Astrocyte of the cerebellum (primary cell): Measurements from ENCODE around the gene ASTN2.
"Not testable (repeated sequence)": the region's sequence is repeated elsewhere in the genome, so short reads cannot be mapped to it uniquely, and the experiment has no call there.

ENCODE experiments used
- DNase-seq: peaks from one replicate; pipeline ENCODE4 v3.0.0-alpha.2; 2011; ENCODE audit warnings: low read depth
- H3K4me3 ChIP-seq: 2 replicates; pipeline ENCODE4 v1.5.1; 2011; ENCODE audit warnings: mild to moderate bottlenecking, low read depth, low read length, moderate library complexity
- in situ Hi-C: cut with HindIII; loops from 2 replicates; pipeline ENCODE4 v1.10.0; 2017; ENCODE audit warnings: low sequenced_read_pairs
- TF ChIP-seq, protein P1 (sequence below): IDR thresholded peaks from 2 replicates; pipeline ENCODE4 v1.5.1; 2012; ENCODE audit warnings: low read length, low read depth, moderate library complexity, mild to moderate bottlenecking; ENCODE audit errors: missing control alignments

The ASTN2 gene

DNA sequence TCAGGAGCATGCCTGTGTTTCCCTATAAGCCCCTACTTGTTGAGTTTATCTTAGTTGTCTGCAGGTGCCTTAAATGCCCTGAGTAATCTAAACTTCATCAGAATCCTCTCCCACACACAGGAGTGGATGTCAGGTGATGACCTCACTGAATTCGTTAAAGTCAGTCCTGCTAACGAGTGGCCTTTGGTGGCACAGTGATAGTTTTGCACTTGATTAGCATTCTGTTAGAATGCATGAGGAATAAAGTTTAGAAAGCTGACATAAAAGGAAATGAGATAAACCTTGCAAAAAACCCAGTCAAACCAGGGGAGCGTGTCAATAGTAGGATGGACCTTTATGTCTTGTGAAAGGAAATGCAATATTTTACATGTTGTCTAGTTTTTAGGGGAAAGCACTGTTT lies 723.2 kb downstream of the ASTN2 start:
- H3K4me3 ChIP-seq, result no peak overlapping the region
- DNase-seq, result no peak
- TF ChIP-seq, protein P1, sequence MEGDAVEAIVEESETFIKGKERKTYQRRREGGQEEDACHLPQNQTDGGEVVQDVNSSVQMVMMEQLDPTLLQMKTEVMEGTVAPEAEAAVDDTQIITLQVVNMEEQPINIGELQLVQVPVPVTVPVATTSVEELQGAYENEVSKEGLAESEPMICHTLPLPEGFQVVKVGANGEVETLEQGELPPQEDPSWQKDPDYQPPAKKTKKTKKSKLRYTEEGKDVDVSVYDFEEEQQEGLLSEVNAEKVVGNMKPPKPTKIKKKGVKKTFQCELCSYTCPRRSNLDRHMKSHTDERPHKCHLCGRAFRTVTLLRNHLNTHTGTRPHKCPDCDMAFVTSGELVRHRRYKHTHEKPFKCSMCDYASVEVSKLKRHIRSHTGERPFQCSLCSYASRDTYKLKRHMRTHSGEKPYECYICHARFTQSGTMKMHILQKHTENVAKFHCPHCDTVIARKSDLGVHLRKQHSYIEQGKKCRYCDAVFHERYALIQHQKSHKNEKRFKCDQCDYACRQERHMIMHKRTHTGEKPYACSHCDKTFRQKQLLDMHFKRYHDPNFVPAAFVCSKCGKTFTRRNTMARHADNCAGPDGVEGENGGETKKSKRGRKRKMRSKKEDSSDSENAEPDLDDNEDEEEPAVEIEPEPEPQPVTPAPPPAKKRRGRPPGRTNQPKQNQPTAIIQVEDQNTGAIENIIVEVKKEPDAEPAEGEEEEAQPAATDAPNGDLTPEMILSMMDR, result no peak
- in situ Hi-C loops, result no loop called here

DNA sequence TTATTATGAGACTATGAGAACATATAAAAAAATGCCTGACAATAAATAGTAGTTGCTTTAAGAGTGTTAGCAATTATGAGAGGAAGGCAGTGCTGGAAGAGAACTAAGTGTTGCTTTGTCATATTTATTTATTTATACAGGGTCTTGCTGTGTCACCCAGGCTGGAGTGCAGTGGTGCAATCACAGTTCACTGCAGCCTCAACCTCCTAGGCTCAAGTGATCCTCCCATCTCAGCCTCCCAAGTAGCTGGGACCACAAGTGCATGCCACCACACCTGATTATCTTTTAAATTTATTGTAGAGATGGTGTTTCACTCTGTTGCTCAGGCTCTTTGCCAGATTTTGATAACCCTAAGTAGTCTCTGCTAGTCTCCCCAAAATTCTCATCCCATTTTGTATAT lies 724.1 kb downstream of the ASTN2 start:
- H3K4me3 ChIP-seq, DNase-seq, in situ Hi-C loops: not testable (repeated sequence)

DNA sequence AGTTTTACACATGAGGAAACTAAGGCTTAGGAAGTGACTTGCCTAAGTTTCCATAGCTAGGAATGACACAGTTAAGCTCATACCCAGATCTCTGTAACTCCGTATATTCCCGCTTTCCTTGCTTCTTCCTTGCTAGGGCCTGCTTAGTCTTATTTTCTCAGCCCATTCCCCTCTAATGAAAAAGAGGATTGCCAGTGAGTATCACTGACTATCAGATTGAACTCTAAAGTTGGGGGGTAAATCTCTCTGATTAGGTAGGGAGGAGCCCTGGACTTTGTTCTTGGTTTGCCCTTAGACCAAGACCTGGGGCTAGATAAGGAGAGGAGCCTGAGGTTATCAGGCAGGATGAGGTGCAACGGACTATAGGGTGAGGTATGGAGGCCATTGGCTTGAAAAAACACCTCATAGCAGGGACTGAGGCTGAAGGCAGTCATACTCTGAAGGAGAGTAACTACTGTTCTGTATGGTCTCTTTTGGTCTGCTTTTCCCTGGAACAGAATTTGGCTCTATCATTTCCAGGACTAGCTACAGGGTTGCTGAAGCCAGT lies 725.3 kb downstream of the ASTN2 start:
- H3K4me3 ChIP-seq, result no peak overlapping the region
- in situ Hi-C loops, result no loop called here
- TF ChIP-seq, protein P1, result no peak
- DNase-seq, result no peak

DNA sequence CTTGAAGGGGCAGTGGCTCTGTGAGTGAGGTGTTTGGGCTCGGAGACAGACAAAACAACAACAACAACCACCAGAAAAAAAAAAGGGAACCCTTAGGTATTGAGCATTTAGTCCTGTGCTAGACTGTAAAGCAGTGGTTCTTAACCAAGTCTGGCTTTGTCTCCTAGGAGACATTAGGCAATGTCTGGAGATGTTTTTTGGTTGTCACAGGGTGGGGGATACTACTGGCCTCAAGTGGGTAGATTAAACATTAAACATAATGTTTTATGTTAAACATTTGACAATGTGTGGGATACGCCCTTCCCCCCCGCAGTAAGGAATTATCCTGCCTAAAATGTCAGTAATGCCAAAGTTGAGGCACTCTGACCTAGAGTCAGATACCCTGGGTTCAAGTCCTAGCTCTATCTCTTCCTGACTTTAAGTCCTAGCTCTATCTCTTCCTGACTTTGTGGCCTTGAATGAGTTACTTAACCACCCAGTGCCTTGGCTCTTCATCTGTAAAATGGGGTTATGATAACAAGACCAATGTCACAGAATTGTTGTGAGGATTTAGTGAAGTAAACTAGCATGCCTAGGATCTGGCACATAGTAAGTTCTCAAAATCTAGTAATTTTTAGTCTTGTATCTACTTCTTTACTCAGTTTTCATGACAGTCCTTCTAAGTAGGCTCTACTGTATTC lies 725.9 kb downstream of the ASTN2 start:
- DNase-seq, result no peak
- no peak overlapping the region for H3K4me3 ChIP-seq
- in situ Hi-C loops, result no loop called here
- TF ChIP-seq, protein P1, result no peak

DNA sequence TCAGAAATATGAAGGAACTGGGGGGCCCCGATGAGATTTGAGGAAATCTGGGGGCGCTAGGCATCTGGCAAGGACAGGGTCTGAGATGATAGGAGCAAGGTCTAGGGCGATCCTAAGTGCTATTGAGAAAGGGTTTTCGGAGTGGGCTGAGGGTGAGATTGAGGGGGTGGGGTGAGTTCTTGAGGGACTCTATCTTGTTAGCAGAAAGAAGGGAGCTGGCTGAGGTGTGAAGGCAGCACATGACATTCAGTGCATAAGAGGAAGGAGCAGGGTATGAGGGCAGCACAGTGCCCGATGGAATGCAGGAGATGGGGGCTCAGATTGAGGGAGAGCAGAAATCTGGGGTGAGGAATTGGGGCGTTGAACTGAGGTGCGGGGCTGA lies 727.1 kb downstream of the ASTN2 start:
- in situ Hi-C loops, result no loop called here
- H3K4me3 ChIP-seq, result peak overlapping the region; percentile 77
- TF ChIP-seq, protein P1, result no peak
- DNase-seq, result no peak

DNA sequence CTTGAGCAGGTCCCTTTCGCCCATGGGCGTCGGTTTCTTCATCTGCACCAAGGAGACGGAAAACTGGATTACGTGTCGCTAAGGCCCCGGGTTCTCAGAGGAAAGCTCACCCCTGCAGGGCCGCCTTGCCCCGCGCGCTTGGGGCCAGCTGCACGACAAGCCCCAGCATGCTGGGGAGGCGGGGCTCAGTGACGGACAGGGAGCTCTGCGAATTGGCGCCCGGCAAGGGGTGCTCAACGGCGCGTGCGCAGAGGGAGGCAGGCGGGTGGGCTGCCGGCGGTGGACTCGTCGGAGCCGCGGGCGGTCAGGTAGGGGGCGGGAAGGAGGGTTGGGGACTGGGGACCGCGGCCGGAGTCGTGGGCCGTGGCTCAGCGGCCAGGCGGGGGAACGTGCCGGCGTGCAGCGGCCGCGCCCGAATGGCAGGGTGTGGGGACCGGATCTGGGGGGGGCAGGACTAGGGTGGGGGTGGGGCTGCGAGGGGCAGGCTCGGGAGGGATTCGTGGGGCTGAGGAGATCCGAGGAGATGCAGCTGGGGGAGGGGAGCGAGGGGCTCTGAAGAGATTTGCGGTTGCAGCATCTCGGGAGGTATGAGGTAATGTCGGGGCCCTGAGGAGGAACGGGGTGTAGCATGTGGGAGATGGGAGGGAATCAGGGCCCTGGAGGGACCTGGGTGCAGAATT lies 727.6 kb downstream of the ASTN2 start, which contains the start of gene TRIM32:
Gene TRIM32, plus strand, starts transcription at position 232 of the 680 bp plus-strand sequence. CDS start 10,438 bp downstream, outside the sequence.
- TF ChIP-seq, protein P1, result no peak
- H3K4me3 ChIP-seq, result peak within 1 kb of the TSS; percentile 77
- in situ Hi-C loops, result no loop called here
- DNase-seq, result peak; percentile 44

DNA sequence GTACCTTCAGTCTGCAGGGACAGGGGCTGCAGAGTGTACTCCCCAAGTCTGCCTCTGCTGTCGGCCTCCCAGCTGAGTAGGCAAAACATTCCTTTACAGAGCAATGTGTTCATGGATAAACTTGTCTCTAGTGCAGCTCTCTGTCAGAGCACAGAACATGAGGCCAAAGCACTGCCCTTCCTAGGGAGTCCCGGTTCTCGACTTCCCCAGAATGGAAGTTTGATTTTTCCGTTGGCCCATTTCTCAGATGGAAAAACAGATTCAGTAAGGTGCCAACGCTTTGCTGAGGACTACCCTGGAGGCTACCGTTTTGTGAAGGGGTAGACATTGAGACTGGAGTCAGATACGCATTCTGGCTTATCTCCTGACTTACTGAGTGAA lies 728.2 kb downstream of the ASTN2 start:
- in situ Hi-C loops, result no loop called here
- TF ChIP-seq, protein P1, result no peak
- peak overlapping the region; percentile 77 for H3K4me3 ChIP-seq
- no peak for DNase-seq
